Ovary (tissue), 9 donors: ENCODE results near the gene IFNAR2. TPM values are rescaled to one million over a fixed set of nuclear protein-coding genes. Genes with fewer than 3 reads are reported as not detected.

Source experiments
- DNase-seq, 5 donors: peaks; one replicate each; pipeline ENCODE4 v3.0.0-alpha.2; 2019 to 2020
- H3K27ac ChIP-seq, 2 donors: fragments of 200-600 bp; one replicate each; pipeline versions ENCODE4 v1.5.1 to v1.8.0; 2019 to 2022
- H3K27me3 ChIP-seq: fragments of 200-600 bp; one replicate; pipeline ENCODE4 v1.8.0; 2022
- H3K36me3 ChIP-seq: fragments of 200-600 bp; sonication (generic); one replicate; pipeline ENCODE4 v1.5.1; 2019
- H3K4me1 ChIP-seq: one replicate; pipeline ENCODE4 v1.8.1; 2013; ENCODE audit warnings: mild to moderate bottlenecking, moderate library complexity; ENCODE audit not compliant: insufficient read depth
- H3K4me3 ChIP-seq: fragments of 200-600 bp; sonication (generic); one replicate; pipeline ENCODE4 v1.5.1; 2017
- H3K9me3 ChIP-seq, 2 donors: fragments of 200-600 bp in 1 of 2; sonication (generic) in 1 of 2; one replicate each; pipeline versions ENCODE4 v1.5.1 to v1.8.1; 2013 to 2019; ENCODE audit warnings: mild to moderate bottlenecking in 1 of 2, moderate library complexity in 1 of 2
- EP300 ChIP-seq: sonication (generic); formaldehyde crosslinking; IDR thresholded peaks from one replicate; pipeline ENCODE4 v1.6.1; 2017; ENCODE audit warnings: antibody characterized with exemption
- POLR2A ChIP-seq: fragments of 450-650 bp; IDR thresholded peaks from one replicate; pipeline ENCODE4 v1.6.1; 2017; ENCODE audit warnings: antibody characterized with exemption, mild to moderate bottlenecking, moderate library complexity
- WGBS, 3 donors: extraction: QIAGEN DNeasy Blood & Tissue Kit in 1 of 3; methylation state at CpG; one replicate each; pipeline versions ENCODE4 v1.1.5 to v1.1.7; 2013 to 2017; 5-methylcytosine and 5-hydroxymethylcytosine counted together
- intact Hi-C, 4 donors: fragments of 100-400 bp; cut with DNase I; formaldehyde crosslinking; loops; one replicate each; pipeline versions ENCODE4 v1.11.0 to v1.15.1; 2022 to 2023
- polyA plus RNA-seq, 2 donors: library from polyadenylated mRNA; stranded (reverse); fragments of 200-250 nt in 1 of 2; fragments of 350-450 nt in 1 of 2; fragmentation: Illumina TruSeq in 1 of 2; extraction: RNeasy Lipid Tissue Mini Kit (QIAGEN cat#74804) in 1 of 2; gene quantifications; one replicate each; pipeline ENCODE4 v1.2.3, GENCODE V29; 2013 to 2014
- total RNA-seq, 7 donors: library from RNA; depleted of rRNA in 2 of 7; stranded (reverse); fragments of >200 nt in 2 of 7; fragmentation: NEBNext Ultra II Directional in 3 of 7; extraction: Animal tissue kit (Norgen Biotek cat#: 25700) in 3 of 7; gene quantifications; one replicate each; pipeline versions ENCODE4 v1.1.0 to v1.2.4, GENCODE V29; 2016 to 2023
- TF ChIP-seq, protein P1 (sequence below), 3 donors: fragments of 450-650 bp in 2 of 3; fragments of 200-600 bp in 1 of 3; IDR thresholded peaks; one replicate each; pipeline versions ENCODE4 v1.5.1 to v1.8.0; 2016 to 2022; ENCODE audit warnings: antibody characterized with exemption in 3 of 3, mild to moderate bottlenecking in 1 of 3
- donor health status: DM: no; HTN: no; CAD: no; lungs with moderate emphysema.
- donor health status: DM: no; HTN: no; CAD: no.
- donor health status: Bipolar disorder and iron deficiency.
- donor health status: DM: yes; HTN: yes; CAD: no.
- donor health status: DM: no; HTN: no; CAD: no.
- donor health status: DM: yes; HTN: yes; CAD: no.

Gene IFNAR2
- total and polyA plus RNA-seq, 9 donors = 10.8 to 30.4 (median 20.5) TPM

DNA sequence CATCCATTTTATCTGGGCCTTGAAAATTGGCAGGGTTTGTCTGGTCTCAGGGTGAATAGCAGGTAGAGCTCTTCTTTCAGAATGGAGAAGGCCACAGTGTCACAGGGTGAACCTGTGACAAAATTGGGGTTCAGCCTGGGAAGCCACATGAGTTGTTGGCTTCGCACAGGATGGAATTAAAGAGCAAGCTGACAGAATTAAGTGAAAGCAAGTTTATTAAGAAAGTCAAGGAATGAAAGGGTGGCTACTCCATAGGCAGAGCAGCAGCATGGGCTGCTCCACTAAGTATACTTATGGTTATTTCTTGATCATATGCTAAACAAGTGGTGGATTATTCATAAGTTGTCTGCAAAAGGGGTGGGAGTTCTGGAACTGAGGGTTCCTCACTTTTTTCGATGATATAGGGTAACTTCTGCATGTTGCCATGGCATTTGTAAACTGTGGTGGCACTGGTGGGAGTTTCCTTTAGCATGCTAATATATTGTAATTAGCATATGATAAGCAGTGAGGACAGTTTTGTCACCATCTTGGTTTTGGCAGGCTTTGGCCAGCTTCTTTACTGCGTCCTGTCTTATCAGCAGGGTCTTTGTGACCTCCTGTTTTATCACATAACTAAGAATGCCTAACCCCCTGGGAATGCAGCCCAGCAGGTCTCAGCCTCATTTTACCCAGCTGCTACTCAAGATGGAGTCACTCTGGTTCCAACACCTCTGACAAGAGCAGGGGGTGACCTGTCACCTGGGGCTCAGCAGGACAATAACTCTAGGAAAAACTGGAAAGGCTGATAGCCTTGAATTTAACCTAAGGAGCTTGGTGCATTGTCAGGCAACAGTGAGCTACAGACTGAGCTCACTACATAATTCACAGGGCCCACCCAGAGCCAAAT, 5.1 kb downstream of the IFNAR2 start:
- no peak overlapping the region for H3K27ac ChIP-seq
- TF ChIP-seq, protein P1, sequence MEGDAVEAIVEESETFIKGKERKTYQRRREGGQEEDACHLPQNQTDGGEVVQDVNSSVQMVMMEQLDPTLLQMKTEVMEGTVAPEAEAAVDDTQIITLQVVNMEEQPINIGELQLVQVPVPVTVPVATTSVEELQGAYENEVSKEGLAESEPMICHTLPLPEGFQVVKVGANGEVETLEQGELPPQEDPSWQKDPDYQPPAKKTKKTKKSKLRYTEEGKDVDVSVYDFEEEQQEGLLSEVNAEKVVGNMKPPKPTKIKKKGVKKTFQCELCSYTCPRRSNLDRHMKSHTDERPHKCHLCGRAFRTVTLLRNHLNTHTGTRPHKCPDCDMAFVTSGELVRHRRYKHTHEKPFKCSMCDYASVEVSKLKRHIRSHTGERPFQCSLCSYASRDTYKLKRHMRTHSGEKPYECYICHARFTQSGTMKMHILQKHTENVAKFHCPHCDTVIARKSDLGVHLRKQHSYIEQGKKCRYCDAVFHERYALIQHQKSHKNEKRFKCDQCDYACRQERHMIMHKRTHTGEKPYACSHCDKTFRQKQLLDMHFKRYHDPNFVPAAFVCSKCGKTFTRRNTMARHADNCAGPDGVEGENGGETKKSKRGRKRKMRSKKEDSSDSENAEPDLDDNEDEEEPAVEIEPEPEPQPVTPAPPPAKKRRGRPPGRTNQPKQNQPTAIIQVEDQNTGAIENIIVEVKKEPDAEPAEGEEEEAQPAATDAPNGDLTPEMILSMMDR (IDR thresholded peaks at IDR 0.05) = no peak
- TF ChIP-seq EP300 (no peak), POLR2A (no peak)
- no peak overlapping the region for H3K4me3 ChIP-seq
- H3K36me3 ChIP-seq = no peaks in the 10 kb centered on the region
- H3K4me1 ChIP-seq = peaks cover 2% of the 10 kb centered on the region
- no peak for DNase-seq
- H3K27me3 ChIP-seq = no peaks in the 10 kb centered on the region
- intact Hi-C loops = no loop called here
- no peaks in the 10 kb centered on the region for H3K9me3 ChIP-seq
- WGBS, 3 donors = 80 to 93% (median 82%) methylated on average over 3 of the region's 3 CpGs

DNA sequence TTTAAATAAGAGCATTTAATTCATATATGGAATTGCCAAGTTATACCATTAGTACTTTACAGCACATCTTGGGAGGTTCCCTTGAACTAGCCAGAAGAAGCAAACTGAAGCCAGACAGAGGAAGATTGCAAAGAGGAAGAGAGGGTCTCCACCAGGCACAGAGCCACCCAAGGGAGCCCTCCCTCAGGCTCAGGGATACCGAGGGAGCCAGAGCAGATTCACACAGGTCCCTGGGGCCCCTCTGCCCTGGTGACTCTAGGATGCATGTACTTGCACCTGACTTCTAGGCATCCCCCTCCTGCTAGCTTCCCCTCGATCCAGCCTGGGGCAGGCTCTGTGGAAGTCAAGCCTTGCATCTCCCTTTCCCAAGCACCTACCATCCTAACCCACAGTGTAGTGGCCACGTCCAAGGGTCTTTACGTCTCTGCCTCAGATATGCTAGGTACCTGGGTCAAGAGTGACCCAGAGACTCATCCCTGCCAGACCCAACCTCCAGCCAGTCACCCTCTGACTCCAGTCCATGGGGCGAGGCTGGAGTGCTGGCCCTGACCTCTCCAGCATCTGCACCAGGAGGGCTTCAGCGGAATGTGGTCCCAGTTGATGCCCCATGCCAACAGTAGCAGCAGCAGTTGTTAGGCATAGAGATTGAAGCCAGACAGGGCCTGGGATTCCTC, 6.4 kb downstream of the IFNAR2 start:
- intact Hi-C loops = no loop called here

DNA sequence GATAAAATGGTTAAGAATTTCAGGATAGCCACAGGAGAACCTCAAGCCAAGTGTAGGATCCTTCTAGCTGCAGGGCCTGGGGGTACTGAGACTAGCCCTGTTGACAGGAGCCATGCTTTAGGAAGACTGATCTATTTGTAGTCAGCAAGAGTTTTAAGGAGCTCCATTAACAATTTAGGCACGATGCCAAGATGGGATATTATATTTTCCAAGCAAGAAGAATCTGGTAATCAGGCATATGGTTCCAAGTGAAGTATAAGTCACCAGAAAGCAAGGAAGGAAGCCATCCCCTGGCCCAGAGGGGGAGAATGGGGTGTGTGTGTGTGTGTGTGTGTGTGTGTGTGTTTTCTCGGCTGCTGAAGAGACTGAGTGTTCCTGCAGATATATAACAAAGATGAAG, 7.0 kb downstream of the IFNAR2 start:
- DNase-seq = no peak
- no peak for TF ChIP-seq POLR2A
- Histone ChIP-seq H3K27me3 (no peaks in the 10 kb centered on the region), H3K4me3 (no peak overlapping the region), H3K27ac (no peak overlapping the region), H3K36me3 (no peaks in the 10 kb centered on the region), H3K9me3 (no peaks in the 10 kb centered on the region), H3K4me1 (no peaks in the 10 kb centered on the region)
- intact Hi-C loops = no loop called here
- 80 to 84% (median 83%) methylated on average over 2 of the region's 2 CpGs for WGBS, 3 donors

More for the DNA sequence above, 6.4 kb downstream of the IFNAR2 start:
- Histone ChIP-seq H3K9me3 (no peaks in the 10 kb centered on the region), H3K4me1 (peaks cover 2% of the 10 kb centered on the region), H3K27ac (no peak overlapping the region), H3K27me3 (no peaks in the 10 kb centered on the region), H3K4me3 (no peak overlapping the region), H3K36me3 (no peaks in the 10 kb centered on the region)
- no peak for DNase-seq
- TF ChIP-seq EP300 (no peak), POLR2A (no peak)
- TF ChIP-seq, protein P1 (IDR thresholded peaks at IDR 0.05) = no peak
- 95 to 98% (median 98%) methylated on average over 6 of the region's 6 CpGs for WGBS, 3 donors

DNA sequence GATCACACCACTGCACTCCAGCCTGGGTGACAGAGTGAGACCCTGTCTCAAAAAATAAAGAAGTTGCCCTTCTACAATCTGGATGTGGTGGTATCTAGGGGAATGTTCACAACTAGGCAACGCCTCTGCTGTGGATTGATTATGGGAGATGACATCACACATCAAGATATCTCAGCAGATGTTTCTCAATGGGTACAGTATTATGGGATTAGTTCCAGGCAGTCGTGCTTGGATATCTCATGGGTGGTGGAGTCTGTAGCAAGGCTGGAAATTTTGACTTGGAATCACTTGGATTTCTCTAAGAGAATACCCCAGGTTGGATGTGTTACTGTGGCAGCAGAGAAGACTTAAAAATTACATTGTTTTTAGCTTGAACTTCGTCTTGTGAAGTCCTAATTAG, 7.7 kb downstream of the IFNAR2 start:
- intact Hi-C loops = no loop called here
- H3K4me3 ChIP-seq = no peak overlapping the region
- H3K9me3 ChIP-seq = no peaks in the 10 kb centered on the region
- 88 to 95% (median 93%) methylated on average over 3 of the region's 3 CpGs for WGBS, 3 donors
- H3K27me3 ChIP-seq = no peaks in the 10 kb centered on the region
- H3K36me3 ChIP-seq = no peaks in the 10 kb centered on the region
- no peaks in the 10 kb centered on the region for H3K4me1 ChIP-seq
- no peak for DNase-seq
- no peak for TF ChIP-seq EP300
- TF ChIP-seq, protein P1 (IDR thresholded peaks at IDR 0.05) = no peak
- TF ChIP-seq POLR2A = no peak
- H3K27ac ChIP-seq = no peak overlapping the region

DNA sequence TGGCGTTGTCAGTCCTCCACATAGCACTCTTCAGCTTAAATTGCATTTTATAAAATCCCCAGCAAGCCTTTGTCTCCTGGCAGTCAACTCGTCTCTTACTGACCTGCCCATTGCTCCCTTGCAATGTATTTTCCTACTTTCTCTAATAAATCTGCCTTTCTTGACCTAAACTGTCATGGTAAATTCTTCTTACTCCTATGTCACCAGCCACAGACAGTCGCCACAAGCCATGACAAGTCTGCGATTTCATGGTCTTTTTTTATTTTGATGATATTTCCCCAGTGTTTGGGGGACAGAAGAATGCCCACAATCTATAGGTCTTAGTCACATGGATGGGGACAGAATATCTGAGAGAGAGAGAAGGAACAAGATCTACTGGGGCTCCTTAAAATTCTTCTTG, 8.4 kb downstream of the IFNAR2 start:
- H3K9me3 ChIP-seq = no peaks in the 10 kb centered on the region
- H3K36me3 ChIP-seq = no peaks in the 10 kb centered on the region
- no peaks in the 10 kb centered on the region for H3K4me1 ChIP-seq
- no peak for DNase-seq
- 95 to 96% (median 95%) methylated on average over 4 of the region's 4 CpGs for WGBS, 3 donors
- H3K4me3 ChIP-seq = no peak overlapping the region
- H3K27ac ChIP-seq = no peak overlapping the region
- intact Hi-C loops = no loop called here
- TF ChIP-seq POLR2A = no peak
- TF ChIP-seq EP300 = no peak
- TF ChIP-seq, protein P1 (IDR thresholded peaks at IDR 0.05) = no peak
- no peaks in the 10 kb centered on the region for H3K27me3 ChIP-seq
